ACHN (cell line): ENCODE measurements around the gene PNPLA4.

Experiments
- DNase-seq: peaks from one replicate; pipeline ENCODE4 v3.0.0-alpha.2; 2015
- in situ Hi-C: cut with HindIII; loops from 2 replicates; pipeline ENCODE4 v1.10.0; 2017; ENCODE audit warnings: low sequenced_read_pairs, low pct_ligation_motif_present, low pct_unique_long_range_greater_than_20kb

Gene PNPLA4, protein sequence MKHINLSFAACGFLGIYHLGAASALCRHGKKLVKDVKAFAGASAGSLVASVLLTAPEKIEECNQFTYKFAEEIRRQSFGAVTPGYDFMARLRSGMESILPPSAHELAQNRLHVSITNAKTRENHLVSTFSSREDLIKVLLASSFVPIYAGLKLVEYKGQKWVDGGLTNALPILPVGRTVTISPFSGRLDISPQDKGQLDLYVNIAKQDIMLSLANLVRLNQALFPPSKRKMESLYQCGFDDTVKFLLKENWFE

DNA sequence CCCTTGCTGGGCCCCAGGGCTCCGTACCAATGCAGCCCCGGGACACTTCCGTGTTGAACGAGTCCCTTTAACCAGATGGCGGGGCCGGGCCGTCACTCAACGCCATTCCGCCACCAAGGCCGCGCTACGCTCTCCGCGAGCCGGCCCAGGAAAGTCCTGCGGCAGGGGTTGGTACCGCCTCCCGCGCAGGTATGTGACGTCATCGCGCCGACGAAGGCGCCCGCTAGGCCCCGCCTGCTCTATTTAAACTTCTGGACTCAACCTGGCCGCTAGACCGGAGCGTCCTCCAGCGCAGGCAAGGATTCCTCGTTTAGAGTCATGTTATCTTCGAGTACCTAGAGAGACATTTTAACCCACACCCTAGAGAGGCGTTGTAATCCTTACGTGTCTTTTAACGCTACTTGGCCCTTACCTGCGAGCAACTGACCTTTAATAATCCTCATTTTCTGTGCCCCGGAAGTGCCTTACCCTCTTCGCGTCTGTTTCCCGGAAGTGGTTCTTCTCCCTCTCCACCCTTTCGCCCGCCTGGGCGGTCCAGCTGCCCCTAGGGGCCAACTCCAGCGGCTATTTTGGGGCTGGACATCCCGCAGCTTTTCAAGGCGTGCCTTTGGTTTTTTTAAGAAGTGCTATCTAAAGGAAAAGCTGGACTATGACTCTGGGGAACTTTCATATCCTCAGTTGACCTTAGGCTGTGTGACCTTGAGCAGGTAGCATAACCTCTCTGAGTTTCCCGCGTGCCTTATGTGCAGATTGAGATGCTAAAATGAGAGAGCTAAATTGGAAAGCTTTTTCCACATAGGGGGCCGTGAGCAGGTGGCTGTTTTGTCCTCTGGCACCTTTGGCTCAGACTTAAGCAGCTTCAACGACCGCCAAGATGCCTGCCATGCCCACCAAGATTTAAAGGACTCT lies at the start of gene PNPLA4:
Gene PNPLA4 (minus strand): TSS at position 155 of the 909 bp plus-strand sequence. CDS start 1,294 bp downstream, outside the sequence.
- DNase-seq = peak; percentile 76
- in situ Hi-C loops = no loop called here

DNA sequence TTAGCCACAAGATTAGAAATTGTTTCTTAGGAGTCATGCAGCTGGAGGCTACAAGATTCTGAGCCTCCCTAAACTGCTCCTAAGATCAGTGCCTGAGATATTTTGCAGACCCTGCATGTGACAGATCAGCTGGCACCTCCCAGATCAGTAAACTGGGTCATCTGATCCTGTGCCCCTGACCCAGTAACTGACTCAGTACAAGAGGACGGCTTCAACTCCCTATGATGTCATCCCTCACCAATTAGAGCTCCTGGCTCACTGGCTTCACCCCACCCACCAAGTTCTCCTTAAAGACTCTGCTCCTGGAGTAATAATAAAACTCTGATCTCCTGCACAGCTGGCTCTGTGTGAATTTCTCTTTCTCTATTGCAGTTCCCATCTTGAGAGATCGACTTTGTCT lies 45.4 kb upstream of the PNPLA4 start:
- no peak for DNase-seq
- in situ Hi-C loops = no loop called here

DNA sequence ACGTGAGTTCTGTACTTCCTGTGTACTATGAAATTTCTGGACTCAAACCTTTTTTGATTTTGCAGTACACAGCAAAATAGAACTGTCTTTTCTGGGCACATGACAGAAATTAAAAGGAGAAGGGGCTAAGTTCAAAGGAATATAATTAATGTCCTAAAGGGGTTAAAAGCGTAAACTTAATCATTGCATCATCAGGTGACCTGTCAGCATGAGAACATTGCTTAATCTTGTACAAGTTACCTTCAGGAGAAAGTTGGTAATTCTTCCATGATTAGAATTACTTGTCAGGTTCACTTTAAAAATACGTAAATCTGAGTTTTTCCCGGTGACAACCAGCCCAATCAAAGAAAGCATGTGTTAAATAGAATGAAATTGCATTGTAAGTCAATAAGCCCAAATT lies 43.2 kb upstream of the PNPLA4 start:
- DNase-seq = no peak
- in situ Hi-C loops = no loop called here

DNA sequence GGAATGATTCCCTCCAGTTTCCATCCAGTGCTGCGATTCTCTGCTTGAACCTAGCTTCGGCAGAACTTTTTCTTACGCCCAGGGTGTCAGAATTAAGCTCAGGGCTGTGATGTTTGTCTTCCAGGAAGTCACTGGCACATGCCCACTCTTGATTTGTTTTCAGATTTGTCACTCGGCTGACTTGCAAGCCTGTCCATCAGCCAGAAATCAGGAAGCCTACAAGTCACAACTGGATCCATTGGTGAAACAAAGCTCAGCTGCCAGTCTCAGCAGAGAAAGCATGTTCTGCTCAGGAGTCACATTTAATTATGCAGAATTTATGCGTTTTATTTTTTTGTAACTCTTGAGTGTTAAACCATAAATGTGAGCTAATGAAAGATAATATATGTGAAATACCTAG lies 38.2 kb upstream of the PNPLA4 start:
- in situ Hi-C loops = no loop called here
- DNase-seq = no peak

DNA sequence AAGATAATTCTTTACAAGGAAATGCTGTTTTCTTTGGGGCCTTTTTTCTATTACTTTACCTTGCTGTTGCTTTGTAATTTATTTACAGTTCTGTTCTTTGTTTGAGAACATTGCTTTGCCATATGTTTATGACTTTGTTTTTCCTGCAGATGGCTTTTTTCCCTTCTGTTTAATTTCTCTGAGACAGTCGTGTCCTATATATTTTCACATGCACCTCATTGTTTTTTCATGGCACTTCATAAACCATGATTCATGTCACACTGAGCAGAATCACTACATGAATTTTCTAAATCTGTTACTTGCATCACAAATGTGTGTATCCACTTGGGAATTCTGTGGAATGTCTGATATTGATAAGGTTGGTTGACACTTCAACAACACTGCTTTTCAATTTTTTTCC lies 33.0 kb upstream of the PNPLA4 start:
- no peak for DNase-seq
- in situ Hi-C loops = no loop called here

DNA sequence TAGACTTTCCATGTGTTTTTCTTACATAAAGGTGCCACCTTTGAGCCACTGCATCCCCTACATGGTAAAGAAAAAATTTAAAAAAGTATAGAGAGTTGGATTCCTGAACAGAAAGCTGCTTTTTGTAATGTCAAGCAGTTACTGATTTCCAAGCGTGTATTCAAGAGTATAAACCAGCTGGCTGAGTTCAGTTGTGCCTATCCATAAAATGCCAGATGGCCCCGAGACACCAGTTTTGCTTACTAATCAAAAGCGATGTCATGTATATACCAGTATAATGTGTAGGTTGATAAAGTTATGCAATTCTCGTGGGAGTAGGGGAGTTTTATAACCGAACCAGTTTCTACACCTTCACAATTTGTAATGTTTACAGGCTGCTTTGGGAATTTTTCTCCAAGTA lies 26.2 kb upstream of the PNPLA4 start:
- DNase-seq = no peak
- in situ Hi-C loops = no loop called here

DNA sequence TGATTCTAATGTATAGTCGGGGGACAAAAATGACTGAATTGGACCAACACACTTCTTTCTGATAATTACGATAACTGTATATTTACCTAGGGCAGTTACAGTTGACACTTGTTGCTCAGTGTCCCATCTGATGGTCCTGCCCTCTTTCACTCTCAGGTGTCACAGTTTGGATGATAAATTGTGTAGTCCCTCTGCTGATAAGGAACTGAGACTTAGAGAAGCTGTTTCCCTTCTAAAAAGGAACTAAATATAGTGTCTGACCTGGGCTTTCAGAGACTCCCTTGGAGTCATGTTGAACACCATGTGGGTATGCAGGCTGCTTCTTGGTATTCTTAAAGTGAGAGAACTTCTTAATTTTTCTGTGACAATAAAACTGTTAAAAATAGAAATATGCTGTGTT lies 23.7 kb upstream of the PNPLA4 start:
- in situ Hi-C loops = no loop called here
- DNase-seq = no peak

DNA sequence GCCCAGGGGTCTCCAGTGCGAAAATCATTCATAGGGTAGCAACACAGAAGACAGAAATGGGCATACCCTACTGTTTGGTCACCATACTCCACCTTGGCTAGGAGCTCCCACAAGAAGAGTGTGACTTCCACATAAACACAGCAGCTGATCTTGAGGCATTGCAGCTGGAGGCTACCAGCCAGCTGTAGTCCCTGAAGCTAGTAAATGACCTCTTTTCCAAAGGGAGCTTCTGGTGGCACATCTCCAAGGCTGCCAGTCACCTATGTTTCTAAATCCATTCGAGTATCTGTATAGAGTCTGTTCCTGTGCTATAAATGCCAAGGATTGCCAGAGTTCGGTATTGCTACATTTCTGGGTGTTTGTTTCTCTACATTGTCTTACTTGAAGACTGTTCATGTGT lies 21.3 kb upstream of the PNPLA4 start:
- in situ Hi-C loops = no loop called here
- no peak for DNase-seq

DNA sequence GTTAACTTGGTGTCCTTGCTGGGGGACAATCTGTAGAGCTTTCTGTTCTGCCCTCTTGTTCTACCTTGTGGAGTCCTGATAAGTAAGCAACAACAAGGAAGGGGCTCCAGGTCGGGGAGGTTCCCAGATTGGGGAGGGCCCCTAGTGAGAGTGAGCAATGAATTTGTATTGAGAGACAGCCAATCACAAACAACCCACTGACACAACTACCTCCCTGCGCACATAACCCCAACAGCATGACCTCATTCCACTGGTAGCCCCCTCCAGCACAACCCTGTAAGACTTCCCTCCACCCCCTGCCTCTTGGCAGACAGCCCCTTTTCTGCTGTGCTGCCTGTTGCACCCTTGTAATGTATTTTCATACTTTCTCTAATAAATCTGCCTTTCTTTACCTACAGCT lies 19.7 kb upstream of the PNPLA4 start:
- in situ Hi-C loops = no loop called here
- DNase-seq = no peak

DNA sequence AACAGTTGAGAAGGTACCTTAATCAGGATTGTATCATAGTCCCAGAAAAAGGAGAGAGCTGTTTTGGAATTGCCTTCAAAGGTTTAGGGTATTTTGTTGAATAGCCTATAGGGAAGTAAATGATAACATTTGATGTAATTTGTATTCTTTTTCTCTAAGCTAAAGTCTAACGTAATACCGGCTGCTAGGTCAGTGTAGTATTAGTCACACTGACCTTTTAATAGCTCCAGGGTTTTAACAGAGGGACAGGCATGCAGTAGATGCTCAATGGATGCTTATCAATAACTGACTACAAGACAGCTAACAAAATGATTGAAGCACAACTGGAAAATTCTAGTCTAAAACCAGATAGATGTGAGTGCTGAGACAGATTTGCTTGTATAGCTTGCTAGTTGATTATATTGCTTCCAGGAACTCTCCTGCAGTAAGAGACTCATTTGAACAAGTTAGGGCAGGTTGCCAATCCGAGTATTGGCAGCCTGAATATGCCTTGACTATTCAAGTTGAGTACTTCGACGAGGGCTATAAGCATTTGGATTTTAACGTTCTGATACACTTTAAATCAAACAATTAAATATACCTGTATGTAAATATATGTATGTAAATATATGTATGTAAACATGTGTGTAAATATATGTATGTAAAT lies 16.5 kb upstream of the PNPLA4 start:
- in situ Hi-C loops = no loop called here
- no peak for DNase-seq

DNA sequence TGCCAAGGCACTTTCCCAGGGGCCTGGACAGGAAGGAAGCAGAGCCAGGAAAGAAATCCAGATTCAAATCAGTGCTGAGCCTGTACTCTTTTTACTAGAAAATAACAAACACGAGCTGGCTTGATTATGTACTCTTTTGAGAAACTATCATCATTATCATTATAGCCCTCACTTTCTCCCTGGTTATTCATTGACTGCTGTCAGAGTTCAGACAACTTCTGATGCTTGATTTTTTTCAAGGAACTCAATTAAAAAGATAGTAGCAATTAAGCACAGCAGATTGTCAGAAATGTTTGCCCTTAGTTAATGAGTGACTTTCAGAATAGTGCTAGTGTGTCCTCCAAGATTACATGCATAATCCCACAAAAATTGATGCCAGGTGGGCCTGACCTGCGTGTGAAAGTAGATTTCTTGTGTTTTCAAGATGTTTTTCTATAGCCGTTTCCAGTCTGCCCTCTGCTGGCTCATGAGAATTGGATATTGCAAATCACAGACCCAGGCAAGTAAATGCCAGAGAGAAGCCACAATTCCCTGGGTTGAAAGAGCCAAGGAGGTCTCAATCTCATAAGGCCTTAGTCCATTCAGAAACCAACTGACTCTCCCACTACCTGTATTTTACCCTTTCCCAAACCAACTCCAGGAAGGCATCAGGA lies 14.3 kb upstream of the PNPLA4 start:
- in situ Hi-C loops = no loop called here
- peak; percentile 18 for DNase-seq

DNA sequence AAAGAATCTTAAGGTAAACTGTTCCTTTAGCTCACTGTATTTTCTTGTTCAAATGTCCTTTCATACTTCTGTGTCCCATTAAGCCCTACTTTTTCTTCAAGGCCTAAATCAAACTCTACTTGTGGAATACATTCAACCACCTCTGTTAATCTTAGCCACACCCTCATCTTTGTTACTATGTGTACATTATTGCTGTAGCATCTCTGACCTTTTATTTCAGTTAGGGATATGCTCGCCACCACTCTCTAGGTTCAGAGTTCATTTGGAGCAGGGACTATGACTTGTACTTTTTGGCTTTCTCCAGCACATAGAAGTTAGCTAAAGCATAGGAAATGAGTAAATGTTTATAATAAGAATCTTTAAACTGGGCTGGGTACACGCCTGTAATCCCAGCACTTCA lies 6.8 kb upstream of the PNPLA4 start:
- DNase-seq = no peak
- in situ Hi-C loops = no loop called here

DNA sequence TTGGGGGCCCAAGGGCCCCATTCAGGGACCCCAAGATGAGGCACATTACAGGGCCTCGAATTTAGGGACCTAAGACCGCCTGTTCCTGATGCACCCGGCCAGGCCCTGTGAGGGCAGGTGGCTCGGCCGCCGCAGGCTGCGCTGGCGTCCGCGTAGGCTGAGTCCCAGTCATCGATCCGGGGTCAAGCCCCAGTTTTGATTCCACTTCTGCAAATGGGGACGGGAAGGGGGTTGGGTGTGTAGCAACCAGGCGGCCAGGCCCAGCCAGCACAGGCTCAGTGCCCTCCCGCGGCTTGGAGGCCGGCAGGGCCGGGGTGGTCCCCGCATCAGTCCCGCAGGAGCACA lies 327 bp downstream of the PNPLA4 start:
- in situ Hi-C loops = no loop called here
- DNase-seq = no peak

DNA sequence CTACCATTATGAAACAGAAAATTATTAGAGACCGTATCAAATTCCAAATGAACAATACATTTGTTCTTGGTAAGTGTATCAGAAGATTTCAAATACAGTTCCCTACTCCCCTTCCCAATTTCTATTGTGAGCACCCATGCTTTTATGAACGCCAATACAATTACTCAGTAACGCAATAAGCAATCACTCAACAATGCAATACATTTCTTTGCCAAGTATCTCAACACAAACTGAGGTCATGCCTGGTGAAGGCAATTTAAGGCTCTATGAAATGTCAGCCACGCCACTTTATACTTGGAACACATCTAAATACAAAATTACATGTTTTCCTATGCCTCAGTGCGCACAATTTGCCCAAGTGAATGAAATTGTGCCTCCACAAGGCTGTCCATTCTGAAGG lies 712 bp downstream of the PNPLA4 start:
- in situ Hi-C loops = no loop called here
- no peak for DNase-seq

DNA sequence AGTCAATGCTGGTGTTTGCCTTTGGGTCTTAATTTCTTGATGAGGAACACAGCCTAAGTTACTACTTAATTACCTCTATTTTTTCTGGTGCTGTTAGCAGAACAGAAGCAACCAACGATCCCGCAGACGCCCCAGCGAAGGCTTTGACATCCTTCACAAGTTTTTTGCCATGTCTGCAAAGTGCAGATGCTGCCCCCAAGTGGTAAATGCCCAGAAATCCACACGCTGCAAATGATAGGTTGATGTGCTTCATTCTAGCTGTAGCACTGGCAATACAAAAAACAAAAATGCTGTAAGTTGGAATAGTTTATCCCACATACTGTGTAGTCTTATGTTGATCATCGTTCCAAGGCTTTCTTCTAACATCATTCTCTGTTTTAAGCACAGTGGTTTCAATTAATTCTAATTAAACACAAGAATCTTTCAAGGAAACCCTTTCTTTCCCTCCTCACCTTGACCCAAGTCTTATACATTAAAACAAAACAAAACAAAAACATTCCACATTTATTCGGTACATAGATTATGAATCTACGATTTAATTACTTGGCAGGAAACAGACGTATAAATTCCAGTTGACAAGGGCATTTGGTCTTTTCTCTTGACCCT lies 1.2 kb downstream of the PNPLA4 start:
- in situ Hi-C loops = no loop called here
- peak; percentile 57 for DNase-seq

DNA sequence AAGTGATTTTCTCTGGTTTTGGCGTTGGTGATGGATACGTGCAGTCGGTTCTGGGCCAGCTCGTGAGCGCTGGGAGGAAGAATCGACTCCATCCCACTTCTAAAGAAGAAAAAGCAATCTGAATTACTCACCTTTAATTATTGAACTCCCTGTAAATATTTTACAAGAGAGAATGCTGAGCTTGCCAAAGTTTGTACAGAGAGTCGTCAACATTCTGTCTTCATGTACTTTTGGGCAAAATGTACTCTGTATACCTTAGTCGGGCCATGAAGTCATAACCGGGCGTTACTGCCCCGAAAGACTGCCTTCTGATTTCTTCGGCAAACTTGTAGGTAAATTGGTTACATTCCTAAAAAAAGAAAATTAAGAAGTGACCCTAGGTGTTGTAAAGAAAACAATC lies 5.5 kb downstream of the PNPLA4 start:
- in situ Hi-C loops = no loop called here
- no peak for DNase-seq

DNA sequence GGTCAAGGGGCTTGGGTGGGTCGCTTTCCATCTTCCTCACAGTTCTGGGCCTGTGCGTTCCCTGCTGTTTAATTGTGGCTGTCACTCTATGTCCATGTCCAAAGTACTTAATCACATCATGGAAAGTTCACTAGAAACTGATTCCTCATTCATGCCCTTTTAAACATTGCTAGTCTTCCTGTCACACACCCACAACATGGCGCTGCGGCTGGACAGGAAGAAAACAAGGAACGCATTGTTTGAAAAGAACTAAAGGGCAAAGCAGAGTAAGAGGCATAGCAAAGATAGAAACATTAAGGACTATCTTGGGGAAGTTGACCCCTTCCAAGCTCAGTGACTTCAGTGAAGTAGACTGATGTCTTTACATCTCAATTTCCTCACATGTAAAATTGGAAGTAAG lies 18.4 kb downstream of the PNPLA4 start:
- DNase-seq = no peak
- in situ Hi-C loops = no loop called here

DNA sequence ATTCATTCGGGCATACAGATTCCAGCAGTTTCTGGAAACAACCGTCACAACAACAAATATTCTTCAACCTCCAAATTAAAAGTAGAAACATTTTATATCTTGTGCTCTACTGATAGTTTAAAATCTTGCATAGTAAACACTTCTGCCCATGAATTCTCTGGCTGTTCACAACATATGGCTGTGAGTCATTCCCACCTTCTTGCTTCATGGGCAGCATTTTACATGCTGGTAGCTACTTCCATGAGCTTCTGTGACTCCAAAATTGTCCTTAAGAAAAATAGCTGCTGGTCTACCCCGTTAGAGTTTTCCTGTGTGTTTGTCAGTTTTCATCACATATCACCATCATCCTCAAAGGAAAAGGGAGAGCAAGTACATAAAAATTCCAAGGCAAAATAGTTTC lies 22.7 kb downstream of the PNPLA4 start:
- in situ Hi-C loops = no loop called here
- no peak for DNase-seq

DNA sequence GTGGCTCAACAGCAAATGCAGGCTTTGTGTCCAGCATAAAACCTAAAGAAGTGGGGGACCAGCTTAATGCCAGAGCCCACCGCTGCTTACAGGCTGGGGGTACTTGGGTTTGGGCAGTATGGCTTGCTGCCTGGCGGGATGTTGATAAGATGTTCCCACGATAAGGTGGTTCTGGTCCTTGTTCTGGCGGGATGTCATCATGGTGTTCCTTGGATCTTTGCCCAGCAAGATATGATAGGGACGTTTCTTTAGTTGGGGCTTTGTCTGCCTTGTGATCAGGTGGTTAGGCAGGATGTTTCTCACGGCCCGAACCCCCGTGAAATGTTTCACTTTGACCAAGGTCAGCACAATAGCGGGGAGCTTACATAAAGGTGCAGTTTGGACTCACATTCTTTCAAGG lies 35.3 kb downstream of the PNPLA4 start:
- in situ Hi-C loops = no loop called here
- DNase-seq = no peak
